Renal cortical epithelial cell (primary cell): Measurements from ENCODE around the gene REV1. TPM values are rescaled to one million over a fixed set of nuclear protein-coding genes. Genes with fewer than 3 reads are reported as not detected.
"Not testable (repeated sequence)": the region's sequence is repeated elsewhere in the genome, so short reads cannot be mapped to it uniquely, and the experiment has no call there.

Experiments used
- DNase-seq: peaks from one replicate; pipeline ENCODE4 v3.0.0-alpha.2; 2011; ENCODE audit warnings: low read depth
- total RNA-seq: library from RNA; depleted of rRNA; stranded (reverse); fragments of >200 nt; gene quantifications from 2 replicates; pipeline ENCODE4 v1.2.3, GENCODE V29; 2014

The REV1 gene
- total RNA-seq, 1 donor from 2014 or later: 54.6 TPM

GRCh38 chr2:99354825-99355224 is 135.0 kb downstream of the REV1 start:
- not testable (repeated sequence) for DNase-seq

GRCh38 chr2:99354070-99354469 is 135.7 kb downstream of the REV1 start:
- peak; percentile 33 for DNase-seq

Other genes with a start within 250 kb of the REV1 start
- gene LYG2, start 234.4 kb downstream of the REV1 start, total RNA-seq: not detected in 2 replicates
- 0.70 TPM in 1 of 2 replicates, not detected in the other for gene LYG1, start 188.8 kb downstream of the REV1 start, total RNA-seq
- 114 and 179 TPM in 2 replicates for gene TXNDC9, start 153.7 kb downstream of the REV1 start, total RNA-seq
- 27.8 and 118 TPM in 2 replicates for gene EIF5B, start 152.6 kb downstream of the REV1 start, total RNA-seq